ENCODE results near the gene CACNB2.

DNA sequence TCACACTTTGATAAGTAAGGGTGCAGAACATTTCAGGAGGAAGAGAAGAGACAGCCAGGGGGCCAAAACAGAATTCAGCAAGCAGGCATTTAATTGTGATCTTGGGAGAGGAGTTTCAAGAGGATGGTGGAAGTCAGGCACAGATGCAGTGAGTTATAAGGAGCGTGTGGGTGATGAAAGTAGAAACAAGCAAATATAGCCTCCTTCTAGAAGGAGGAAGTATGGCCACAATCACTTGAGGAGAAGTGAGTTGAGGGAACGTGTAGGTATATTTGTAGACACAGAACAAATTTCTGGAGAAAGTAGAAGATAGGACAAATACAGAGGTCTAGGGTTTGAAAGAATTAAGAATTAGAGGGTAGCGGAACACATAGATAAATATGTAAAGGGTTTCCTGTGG, 165.8 kb downstream of the CACNB2 start:
- TF ChIP-seq POLR2A (IDR thresholded peaks at IDR 0.05) (no peak), POLR2AphosphoS5 (IDR thresholded peaks at IDR 0.05) (no peak)
- TF ChIP-seq, protein P1, sequence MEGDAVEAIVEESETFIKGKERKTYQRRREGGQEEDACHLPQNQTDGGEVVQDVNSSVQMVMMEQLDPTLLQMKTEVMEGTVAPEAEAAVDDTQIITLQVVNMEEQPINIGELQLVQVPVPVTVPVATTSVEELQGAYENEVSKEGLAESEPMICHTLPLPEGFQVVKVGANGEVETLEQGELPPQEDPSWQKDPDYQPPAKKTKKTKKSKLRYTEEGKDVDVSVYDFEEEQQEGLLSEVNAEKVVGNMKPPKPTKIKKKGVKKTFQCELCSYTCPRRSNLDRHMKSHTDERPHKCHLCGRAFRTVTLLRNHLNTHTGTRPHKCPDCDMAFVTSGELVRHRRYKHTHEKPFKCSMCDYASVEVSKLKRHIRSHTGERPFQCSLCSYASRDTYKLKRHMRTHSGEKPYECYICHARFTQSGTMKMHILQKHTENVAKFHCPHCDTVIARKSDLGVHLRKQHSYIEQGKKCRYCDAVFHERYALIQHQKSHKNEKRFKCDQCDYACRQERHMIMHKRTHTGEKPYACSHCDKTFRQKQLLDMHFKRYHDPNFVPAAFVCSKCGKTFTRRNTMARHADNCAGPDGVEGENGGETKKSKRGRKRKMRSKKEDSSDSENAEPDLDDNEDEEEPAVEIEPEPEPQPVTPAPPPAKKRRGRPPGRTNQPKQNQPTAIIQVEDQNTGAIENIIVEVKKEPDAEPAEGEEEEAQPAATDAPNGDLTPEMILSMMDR (IDR thresholded peaks at IDR 0.05): no peak

Data from gastroesophageal sphincter (tissue), 3 donors.